Measurements from ENCODE around the gene BTBD19. TPM values are rescaled to one million over a fixed set of nuclear protein-coding genes. Genes with fewer than 3 reads are reported as not detected.

BTBD19 gene
- total and polyA plus RNA-seq, 9 of the 15 experiments (the other 6 are each of a cell fraction or from before 2014, with no cell fraction given) = 0.22 to 2.0 (median 0.95) TPM

DNA sequence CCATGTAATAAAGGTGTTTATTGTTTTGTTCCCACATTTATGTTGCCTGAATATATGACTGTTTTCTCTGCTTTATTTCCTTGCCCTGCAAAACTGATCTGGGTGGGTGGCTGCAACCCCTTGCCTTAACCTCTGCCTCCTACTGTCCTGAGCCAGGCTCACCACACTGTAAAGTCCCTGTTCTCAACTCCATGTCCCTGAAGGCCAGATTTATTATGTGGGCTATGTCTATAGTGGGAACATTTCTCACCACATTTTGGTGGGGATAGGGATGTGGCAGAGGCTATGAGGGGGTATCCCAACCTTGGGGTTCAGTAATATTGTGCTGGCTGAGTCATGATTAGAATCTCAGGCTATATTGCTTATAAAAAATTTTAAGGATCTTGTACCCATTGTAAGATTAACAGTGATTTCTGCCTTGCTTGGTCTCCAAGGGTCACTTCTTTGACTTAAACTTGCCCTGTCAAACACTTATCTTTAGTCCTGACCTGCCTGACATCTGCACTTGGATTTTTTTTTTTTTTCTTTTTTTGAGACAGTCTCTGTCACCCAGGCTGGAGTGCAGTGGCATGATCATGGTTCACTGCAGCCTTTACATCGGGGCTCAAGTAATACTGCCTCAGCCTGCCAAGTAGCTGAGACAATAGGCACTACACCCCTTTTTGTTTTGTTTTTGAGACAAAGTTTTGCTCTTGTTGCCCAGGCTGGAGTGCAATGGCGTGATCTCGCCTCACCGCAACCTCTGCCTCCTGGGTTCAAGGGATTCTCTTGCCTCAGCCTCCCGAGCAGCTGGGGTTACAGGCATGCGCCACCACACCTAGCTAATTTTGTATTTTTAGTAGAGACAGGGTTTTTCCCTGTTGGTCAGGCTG lies 29.4 kb upstream of the BTBD19 start (continued):
- no peak for TF ChIP-seq EZH2 (IDR thresholded peaks at IDR 0.05; ENCODE audit: borderline replicate concordance, low read depth, low read length)
- 0 out of 2 replicates have a peak, but pooled peaks have one; percentile 23 for TF ChIP-seq PHF21A (IDR thresholded peaks at IDR 0.05; ENCODE audit: borderline replicate concordance, low read depth)
- TF ChIP-seq ZSCAN29 (IDR thresholded peaks at IDR 0.05) = 0 out of 2 replicates have a peak, but pooled peaks have one; percentile 11
- TF ChIP-seq POLR2A (conservative IDR thresholded peaks at IDR 0.05) = peak; percentile 10; the same call in 1 of the 2 replicates
- no peak for TF ChIP-seq C11orf30 (IDR thresholded peaks at IDR 0.05; ENCODE audit: low read depth)
- 0 out of 2 replicates have a peak, but pooled peaks have one; percentile 33 for TF ChIP-seq ZNF282 (CRISPR knock-in tag; IDR thresholded peaks at IDR 0.05)
- no peak for TF ChIP-seq SAFB2 (IDR thresholded peaks at IDR 0.05; ENCODE audit: borderline replicate concordance, low read depth, low read length, severe bottlenecking)
- 0 out of 2 replicates have a peak, but pooled peaks have one; percentile 39 for TF ChIP-seq POLR2G (IDR thresholded peaks at IDR 0.05; ENCODE audit: low read depth, low read length)
- TF ChIP-seq SMAD1 (IDR thresholded peaks at IDR 0.05; ENCODE audit: low read depth, low read length, partially characterized antibody) = no peak

DNA sequence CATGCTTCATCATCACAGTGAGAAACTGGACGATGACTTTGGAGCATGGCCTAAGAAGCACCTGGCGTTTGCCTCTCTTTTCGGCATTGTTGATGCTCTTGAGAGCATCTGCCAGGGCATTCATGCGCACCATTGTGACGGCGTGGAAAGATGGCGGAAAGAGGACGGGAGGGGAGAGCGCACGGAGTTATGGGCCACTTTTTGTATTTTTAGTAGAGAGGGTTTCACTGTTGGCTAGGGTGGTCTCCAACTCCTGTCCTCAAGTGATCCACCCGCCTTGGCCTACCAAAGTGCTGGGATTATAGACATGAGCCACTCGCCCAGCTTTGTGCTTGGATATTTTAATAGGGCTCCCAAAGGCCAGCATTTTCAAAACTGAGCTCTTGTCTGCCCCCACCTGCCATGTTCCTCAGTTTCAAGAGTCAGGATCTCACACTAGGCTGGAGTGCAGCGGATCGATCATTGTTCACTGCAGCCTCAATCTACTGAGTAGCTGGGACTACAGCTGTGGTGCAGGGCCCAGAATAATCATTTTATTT lies 27.7 kb upstream of the BTBD19 start:
- Histone ChIP-seq H3K4me3 (no peak overlapping the region), H3K27me3 (ENCODE audit: control insufficient read depth in 2 of 2, insufficient read depth in 2 of 2, low read length in 2 of 2) (no peaks in the 10 kb centered on the region), H3K79me2 (ENCODE audit: control insufficient read depth, insufficient read depth, low read length) (peaks cover 36% of the 10 kb centered on the region), H3K9me1 (ENCODE audit: control insufficient read depth, insufficient read depth, low read length) (peaks cover 10% of the 10 kb centered on the region), H4K20me1 (replicated peaks; ENCODE audit: control insufficient read depth, insufficient read depth, low read length) (peaks cover 31% of the 10 kb centered on the region), H3K9ac (ENCODE audit: insufficient read depth in 1 of 2, low read depth in 2 of 2, low read length in 2 of 2) (no peak overlapping the region), H3K36me3 (ENCODE audit: control insufficient read depth, insufficient read depth, low read length) (peaks cover 60% of the 10 kb centered on the region), H2AFZ (ENCODE audit: low read depth, low read length) (no peak overlapping the region), H3K4me1 (replicated peaks in 1 of 2; ENCODE audit: control insufficient read depth in 2 of 2, insufficient read depth in 2 of 2, low read length in 2 of 2) (peaks cover 13 to 20% of the 10 kb centered on the region in 2 experiments), H3K4me2 (ENCODE audit: insufficient read depth, low read length) (no peak overlapping the region), H3K9me3 (replicated peaks; ENCODE audit: control insufficient read depth, insufficient read depth, low read depth, low read length) (no peaks in the 10 kb centered on the region), H3K27ac (ENCODE audit: extremely low read depth, low read depth, low read length) (peak overlapping the region; percentile 11; the same call in 1 of the 3 replicates)
- 90% methylated on average over 14 of the region's 14 CpGs for WGBS (ENCODE audit: insufficient coverage, low coverage, missing lambda C conversion rate)
- no TSS peak for BruUV-seq (replicated peaks)
- in situ Hi-C loops (cut with MboI) = no loop called here
- POLR2A ChIA-PET = interaction anchor here (0.9 to 11.6 kb wide), 15 partner anchors 8 to 951 kb away, joined by 3 to 253 read pairs (median 4); partner anchors contain the start of genes BEST4, BTBD19, PLK3 and UROD
- DNase-seq (ENCODE audit: extremely low read depth in 1 of 4, low spot score in 3 of 4) = peak in 1 of 4 experiments; percentile 51
- ATAC-seq = peak; percentile 42
- FAIRE-seq = no peak
- intact Hi-C loops (cut with micrococcal nuclease) = no loop called here
- CTCF ChIA-PET (ENCODE audit: low intra/inter-chr PET ratio) = no interaction called here
- TF ChIP-seq ATF7 (IDR thresholded peaks at IDR 0.05) = no peak
- TF ChIP-seq, protein P1, sequence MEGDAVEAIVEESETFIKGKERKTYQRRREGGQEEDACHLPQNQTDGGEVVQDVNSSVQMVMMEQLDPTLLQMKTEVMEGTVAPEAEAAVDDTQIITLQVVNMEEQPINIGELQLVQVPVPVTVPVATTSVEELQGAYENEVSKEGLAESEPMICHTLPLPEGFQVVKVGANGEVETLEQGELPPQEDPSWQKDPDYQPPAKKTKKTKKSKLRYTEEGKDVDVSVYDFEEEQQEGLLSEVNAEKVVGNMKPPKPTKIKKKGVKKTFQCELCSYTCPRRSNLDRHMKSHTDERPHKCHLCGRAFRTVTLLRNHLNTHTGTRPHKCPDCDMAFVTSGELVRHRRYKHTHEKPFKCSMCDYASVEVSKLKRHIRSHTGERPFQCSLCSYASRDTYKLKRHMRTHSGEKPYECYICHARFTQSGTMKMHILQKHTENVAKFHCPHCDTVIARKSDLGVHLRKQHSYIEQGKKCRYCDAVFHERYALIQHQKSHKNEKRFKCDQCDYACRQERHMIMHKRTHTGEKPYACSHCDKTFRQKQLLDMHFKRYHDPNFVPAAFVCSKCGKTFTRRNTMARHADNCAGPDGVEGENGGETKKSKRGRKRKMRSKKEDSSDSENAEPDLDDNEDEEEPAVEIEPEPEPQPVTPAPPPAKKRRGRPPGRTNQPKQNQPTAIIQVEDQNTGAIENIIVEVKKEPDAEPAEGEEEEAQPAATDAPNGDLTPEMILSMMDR (IDR thresholded peaks at IDR 0.05 in 2 of 3, conservative IDR thresholded peaks at IDR 0.05 in 1 of 3; ENCODE audit: insufficient read depth in 2 of 3, low read depth in 1 of 3, low read length in 3 of 3) = peak in 2 of 3 experiments; percentile 12 to 15; a peak in 1 of 6 replicates
- no peak for TF ChIP-seq EP300 (IDR thresholded peaks at IDR 0.05; ENCODE audit: low read length)
- TF ChIP-seq BRCA1 (IDR thresholded peaks at IDR 0.05) = no peak
- no peak for TF ChIP-seq BRCA1 (CRISPR knock-in tag; IDR thresholded peaks at IDR 0.05)
- TF ChIP-seq ZNF830 (CRISPR knock-in tag; IDR thresholded peaks at IDR 0.05) = no peak
- TF ChIP-seq FOS (IDR thresholded peaks at IDR 0.05; ENCODE audit: extremely low read depth, insufficient read length) = no peak
- no peak for TF ChIP-seq ZNF764 (CRISPR knock-in tag; IDR thresholded peaks at IDR 0.05; ENCODE audit: low read depth)
- peak in 1 of 3 experiments; percentile 24 for TF ChIP-seq YY1 (IDR thresholded peaks at IDR 0.05; ENCODE audit: borderline replicate concordance in 1 of 3, control insufficient read depth in 1 of 3, extremely low read depth in 1 of 3, insufficient read depth in 3 of 3, insufficient read length in 1 of 3, insufficient replicate concordance in 2 of 3, low read depth in 1 of 3, low read length in 2 of 3)
- TF ChIP-seq POLR2G (IDR thresholded peaks at IDR 0.05; ENCODE audit: low read depth, low read length) = peak; percentile 41; the same call in 1 of the 2 replicates

All from K562 (cell line).